HCEC 1CT (cell line): Measurements from ENCODE around the gene CIRBP.
"Not testable (repeated sequence)": the region's sequence is repeated elsewhere in the genome, so short reads cannot be mapped to it uniquely, and the experiment has no call there.

Source experiments
- DNase-seq: peaks from one replicate; pipeline ENCODE4 v3.0.0-alpha.2; 2017

The CIRBP gene

DNA sequence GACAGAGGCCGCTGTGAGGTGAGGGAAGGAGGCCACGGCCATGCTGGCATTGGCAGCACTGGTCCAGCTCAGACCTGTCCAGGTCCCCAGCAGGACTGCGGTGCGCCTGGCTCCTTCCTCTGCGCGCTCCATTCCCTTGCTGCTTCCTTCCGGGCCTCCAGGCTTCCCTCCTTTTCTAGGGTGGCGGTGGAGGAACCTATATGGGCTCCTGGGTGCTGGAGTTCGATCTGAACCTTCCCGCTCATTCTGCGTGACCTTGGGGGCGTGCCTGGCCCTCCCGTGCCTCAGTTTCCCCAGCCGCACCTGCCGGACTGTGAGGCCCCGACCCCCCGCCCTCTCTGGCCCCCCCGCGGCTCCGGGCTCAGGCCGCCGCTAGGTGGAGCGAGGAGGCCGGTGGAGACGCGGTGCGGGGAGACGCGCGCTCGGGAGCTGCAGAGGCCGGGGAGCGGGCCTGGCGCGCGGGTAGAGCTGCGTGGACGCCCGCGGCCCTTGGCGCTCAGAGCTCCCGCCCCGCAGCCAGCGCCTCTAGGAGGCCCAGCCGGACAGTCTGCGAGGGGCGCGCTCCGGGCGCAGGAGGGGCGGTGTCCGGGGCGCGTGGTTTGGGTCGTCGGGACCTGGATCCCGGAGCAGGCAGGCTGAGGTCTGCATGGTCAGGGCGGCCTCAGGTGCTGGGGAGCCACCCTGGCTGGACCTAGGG is 46.5 kb downstream of the CIRBP start:
- peak; percentile 30 for DNase-seq

GRCh38 chr19:1316466-1316865 is 47.3 kb downstream of the CIRBP start:
- no peak for DNase-seq

DNA sequence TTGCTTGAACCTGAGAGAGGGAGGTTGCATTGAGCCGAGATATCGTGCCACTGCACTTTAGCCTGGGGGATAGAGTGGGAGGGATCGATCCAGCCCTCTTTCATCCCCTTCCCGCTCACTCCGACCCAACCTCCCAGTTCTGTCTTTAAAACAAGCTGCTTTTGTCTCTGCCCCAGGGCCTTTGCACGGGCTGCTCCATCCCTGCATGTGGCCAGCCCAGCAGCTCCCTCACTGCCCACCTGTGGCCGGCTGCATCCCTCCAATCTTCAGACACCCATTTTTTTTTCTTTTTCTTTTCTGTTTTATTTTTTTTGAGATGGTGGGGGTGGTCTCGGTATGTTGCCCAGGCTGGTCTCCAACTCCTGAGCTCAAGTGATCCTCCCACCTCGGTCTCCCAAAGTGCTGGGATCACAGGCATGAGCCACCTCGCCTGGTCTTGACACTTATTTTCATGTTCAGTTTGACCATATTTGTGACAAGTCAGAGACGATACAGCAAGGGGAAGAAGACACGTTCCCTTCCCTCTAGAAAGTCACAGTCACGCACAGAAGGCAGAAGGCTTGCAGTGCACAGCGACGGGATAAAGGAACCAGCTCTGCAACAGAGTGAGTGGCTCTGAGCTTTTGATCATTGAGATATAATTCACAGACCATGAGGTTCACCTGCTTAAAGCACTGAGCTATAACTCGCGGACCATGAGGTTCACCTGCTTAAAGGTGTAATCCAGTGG is 48.3 kb downstream of the CIRBP start:
- DNase-seq, result no peak

- DNase-seq, result no peak
These were observed 49.7 kb downstream of the CIRBP start for GRCh38 chr19:1318678-1319471.

- not testable (repeated sequence) for DNase-seq
These were observed 51.1 kb downstream of the CIRBP start for GRCh38 chr19:1320282-1320650.

DNA sequence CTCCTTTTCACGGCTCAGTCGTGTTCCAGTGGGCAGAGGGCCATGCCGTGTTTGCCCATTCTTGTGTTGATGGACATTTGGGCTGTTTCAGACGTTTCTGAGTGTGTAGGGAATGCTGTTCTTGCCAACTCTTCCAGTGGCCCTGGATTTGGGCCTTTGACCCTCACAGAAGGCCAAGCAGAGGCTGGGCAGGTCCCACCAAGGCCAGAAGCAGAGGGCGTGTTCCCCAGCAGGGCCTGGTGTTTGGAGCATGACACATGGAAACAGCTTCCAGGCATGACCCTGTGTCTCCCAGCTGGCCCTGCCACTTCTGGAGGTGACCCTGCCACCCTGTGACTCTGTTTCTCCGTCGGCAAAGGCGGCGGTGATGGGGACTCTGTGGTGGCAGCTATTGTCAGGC is 52.4 kb downstream of the CIRBP start:
- DNase-seq, result no peak

DNA sequence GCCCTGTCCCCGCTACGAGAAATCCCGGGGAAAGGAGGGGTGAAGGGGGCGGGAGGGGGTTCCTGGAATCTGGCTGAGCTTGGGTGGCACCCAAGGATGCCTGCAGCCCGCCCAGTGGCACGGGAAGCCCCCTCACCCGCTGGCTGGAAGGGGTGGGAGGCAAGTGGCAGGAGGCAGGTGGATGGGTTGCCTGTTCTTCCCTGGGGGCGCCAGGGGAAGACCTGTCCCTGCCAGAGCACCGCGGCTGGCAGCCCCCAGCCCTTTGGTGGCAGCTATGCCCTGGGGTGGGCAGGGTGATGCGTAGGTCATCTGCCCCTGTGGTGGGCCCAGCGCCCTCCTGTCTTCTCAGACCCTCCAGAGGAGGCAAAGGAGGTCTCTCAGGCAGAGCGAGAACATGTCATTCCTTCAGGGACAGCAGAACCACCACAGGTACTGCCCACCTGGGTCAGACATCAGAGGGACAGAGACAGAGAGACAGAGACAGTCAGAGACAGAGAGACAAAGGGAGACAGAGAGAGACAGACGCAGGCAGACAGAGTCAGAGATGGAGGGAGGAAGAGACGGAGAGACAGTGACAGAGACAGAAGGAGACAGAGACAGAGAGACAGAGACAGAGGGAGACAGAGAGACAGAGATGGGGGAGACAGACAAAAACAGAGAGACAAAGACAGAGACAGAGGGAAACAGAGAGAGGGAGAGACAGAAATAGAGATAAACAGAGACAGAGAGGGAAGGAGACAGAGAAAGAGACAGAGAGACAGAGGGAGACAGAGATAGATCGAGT is 53.3 kb downstream of the CIRBP start:
- DNase-seq, result no peak

DNA sequence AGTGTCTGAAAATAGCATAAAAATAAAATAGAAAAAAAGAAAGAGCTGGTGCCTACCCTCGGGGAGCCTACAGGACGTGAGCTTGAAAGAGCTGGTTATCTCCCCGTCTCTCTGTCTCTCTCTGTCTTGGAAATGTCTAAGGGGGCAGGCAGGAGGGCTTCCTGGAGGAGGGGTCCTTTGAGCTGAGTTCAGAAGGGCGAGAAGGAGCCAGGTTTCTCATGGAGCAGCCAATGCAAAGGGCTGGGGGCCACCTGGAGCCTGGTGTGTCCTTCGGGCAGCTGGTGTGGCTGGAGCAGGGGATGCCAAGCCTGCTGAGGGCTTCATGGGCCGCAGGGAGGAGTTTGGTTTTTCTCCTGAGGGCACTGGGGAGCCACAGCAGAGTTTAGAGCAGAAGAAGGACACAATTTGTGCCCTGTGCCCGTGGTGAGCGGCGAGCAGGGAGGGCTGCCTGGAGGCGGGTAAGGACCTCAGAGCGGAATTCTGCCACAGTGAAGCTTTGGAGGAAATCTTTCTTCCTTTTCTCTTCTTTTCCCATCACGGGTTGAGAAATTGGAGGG is 55.2 kb downstream of the CIRBP start:
- DNase-seq, result no peak
